ENCODE results near the gene PEX16. TPM values are rescaled to one million over a fixed set of nuclear protein-coding genes. Genes with fewer than 3 reads are reported as not detected.

Gene PEX16
- total and polyA plus RNA-seq, 5 donors from 2014 or later, result 52.6 to 64.1 (median 61.4) TPM

- peaks cover 0 to 2% (median 0%) of the 10 kb centered on the region in 7 donors for H3K9me3 Mint-ChIP-seq
- H3K4me1 Mint-ChIP-seq, result peaks cover 0 to 75% (median 38%) of the 10 kb centered on the region in 4 donors
- ATAC-seq (ENCODE audit: low read depth in 2 of 2) (no peak), DNase-seq (no peak)
- no peak overlapping the region for H3K27ac ChIP-seq (ENCODE audit: insufficient read depth, low read length, poor library complexity, severe bottlenecking)
- H3K4me1 ChIP-seq (ENCODE audit: control insufficient read depth, insufficient read depth, low read length, poor library complexity, severe bottlenecking), result peaks cover 62% of the 10 kb centered on the region
- H3K36me3 ChIP-seq (ENCODE audit: control insufficient read depth, insufficient read depth, low read length), result peaks cover 12% of the 10 kb centered on the region
- H3K4me3 Mint-ChIP-seq, result peak overlapping the region; percentile 93 to 99 (median 96)
- no peaks in the 10 kb centered on the region for H3K27me3 ChIP-seq (ENCODE audit: control insufficient read depth, insufficient read depth, low read length)
- H3K36me3 Mint-ChIP-seq, result peaks cover 3% of the 10 kb centered on the region
- H3K27me3 Mint-ChIP-seq, result peaks cover 37% of the 10 kb centered on the region
- H3K27ac Mint-ChIP-seq, result peak overlapping the region in 2 of 3 donors; percentile 32 to 93
- no peak overlapping the region for H3K4me3 ChIP-seq (ENCODE audit: low read depth, low read length)
- no peaks in the 10 kb centered on the region for H3K9me3 ChIP-seq (ENCODE audit: control insufficient read depth in 2 of 2, low read length in 2 of 2)
Measured at GRCh38 chr11:45919806-45920530, 2.3 kb upstream of the PEX16 start.

GRCh38 chr11:45918962-45919675 is 1.4 kb upstream of the PEX16 start:
- Mint-ChIP-seq H3K27ac (peak overlapping the region; percentile 93 to 100 (median 99)), H3K27me3 (peaks cover 29% of the 10 kb centered on the region), H3K9me3 (peaks cover 0 to 2% (median 0%) of the 10 kb centered on the region in 7 donors), H3K4me1 (peaks cover 0 to 70% (median 33%) of the 10 kb centered on the region in 4 donors), H3K36me3 (peaks cover under 1% of the 10 kb centered on the region), H3K4me3 (peak overlapping the region; percentile 93 to 99 (median 96))
- Histone ChIP-seq H3K36me3 (ENCODE audit: control insufficient read depth, insufficient read depth, low read length) (peaks cover 20% of the 10 kb centered on the region), H3K4me3 (ENCODE audit: low read depth, low read length) (peak overlapping the region; percentile 84), H3K9me3 (ENCODE audit: control insufficient read depth in 2 of 2, low read length in 2 of 2) (no peaks in the 10 kb centered on the region), H3K4me1 (ENCODE audit: control insufficient read depth, insufficient read depth, low read length, poor library complexity, severe bottlenecking) (peaks cover 62% of the 10 kb centered on the region), H3K27me3 (ENCODE audit: control insufficient read depth, insufficient read depth, low read length) (no peaks in the 10 kb centered on the region), H3K27ac (ENCODE audit: insufficient read depth, low read length, poor library complexity, severe bottlenecking) (peak overlapping the region; percentile 95)
- DNase-seq (peak in 1 of 3 donors; percentile 38), ATAC-seq (ENCODE audit: low read depth in 2 of 2) (no peak)

DNA sequence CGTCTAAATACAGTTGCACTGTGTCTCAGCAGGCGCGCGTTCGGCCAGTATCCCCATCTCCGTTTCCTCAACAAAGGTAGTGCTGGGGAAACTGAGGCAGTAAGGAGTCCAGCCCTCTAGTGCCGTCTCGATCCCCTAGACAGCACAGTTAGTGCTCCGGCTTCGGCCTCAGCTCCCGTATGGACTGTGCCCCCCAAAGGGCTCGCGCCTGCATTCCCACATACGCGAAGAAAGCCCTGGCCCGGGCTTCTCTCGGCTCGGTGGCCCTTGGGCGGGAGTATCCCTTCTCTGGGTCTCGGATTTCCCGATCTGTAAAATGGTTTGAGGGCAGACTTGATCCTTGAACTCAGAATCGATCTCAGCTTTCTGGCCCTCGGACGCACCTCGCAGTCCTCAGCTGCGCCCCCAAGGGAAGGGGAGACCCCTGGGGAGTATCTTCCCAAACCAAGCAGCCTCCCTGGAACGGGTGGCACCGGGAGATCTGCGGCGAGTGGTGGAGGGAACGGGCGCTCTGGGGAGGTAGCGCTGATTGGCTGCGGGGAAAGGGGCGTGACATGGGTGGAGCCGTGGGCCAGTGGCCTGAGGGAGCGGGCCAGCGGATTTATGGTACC is 759 bp upstream of the PEX16 start:
- ATAC-seq (ENCODE audit: low read depth in 2 of 2) (no peak), DNase-seq (peak; percentile 33 to 67 (median 63))
- H3K4me3 ChIP-seq (ENCODE audit: low read depth, low read length), result peak overlapping the region; percentile 84
- H3K27me3 ChIP-seq (ENCODE audit: control insufficient read depth, insufficient read depth, low read length), result no peaks in the 10 kb centered on the region
- H3K9me3 ChIP-seq (ENCODE audit: control insufficient read depth in 2 of 2, low read length in 2 of 2), result no peaks in the 10 kb centered on the region
- peaks cover 0 to 2% (median 0%) of the 10 kb centered on the region in 7 donors for H3K9me3 Mint-ChIP-seq
- H3K36me3 ChIP-seq (ENCODE audit: control insufficient read depth, insufficient read depth, low read length), result peaks cover 27% of the 10 kb centered on the region
- H3K27ac Mint-ChIP-seq, result peak overlapping the region; percentile 93 to 100 (median 99)
- no peaks in the 10 kb centered on the region for H3K36me3 Mint-ChIP-seq
- peak overlapping the region; percentile 93 to 99 (median 96) for H3K4me3 Mint-ChIP-seq
- peaks cover 26% of the 10 kb centered on the region for H3K27me3 Mint-ChIP-seq
- peak overlapping the region; percentile 95 for H3K27ac ChIP-seq (ENCODE audit: insufficient read depth, low read length, poor library complexity, severe bottlenecking)
- H3K4me1 ChIP-seq (ENCODE audit: control insufficient read depth, insufficient read depth, low read length, poor library complexity, severe bottlenecking), result peaks cover 62% of the 10 kb centered on the region
- H3K4me1 Mint-ChIP-seq, result peaks cover 0 to 66% (median 32%) of the 10 kb centered on the region in 4 donors

DNA sequence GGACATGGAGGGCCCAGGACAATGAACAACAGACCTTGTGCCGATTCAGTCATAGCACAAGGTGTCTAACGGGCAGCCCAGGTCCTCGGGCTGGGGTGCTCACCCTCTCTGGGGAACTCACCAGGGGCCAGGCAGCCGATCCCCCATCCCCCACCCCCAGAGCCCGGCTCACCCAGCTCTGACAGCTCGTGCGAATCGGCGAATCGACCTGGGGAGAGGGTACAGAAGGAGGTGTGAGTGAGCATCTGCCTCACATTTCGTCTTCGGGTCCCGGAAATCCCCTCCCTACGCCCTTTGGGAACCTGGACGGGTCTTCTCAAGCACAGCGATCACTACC is 423 bp downstream of the PEX16 start:
- Mint-ChIP-seq H3K27ac (peak overlapping the region; percentile 93 to 100 (median 99)), H3K36me3 (no peaks in the 10 kb centered on the region), H3K4me1 (peaks cover 0 to 63% (median 32%) of the 10 kb centered on the region in 4 donors), H3K9me3 (peaks cover 0 to 2% (median 0%) of the 10 kb centered on the region in 7 donors), H3K27me3 (peaks cover 22% of the 10 kb centered on the region), H3K4me3 (peak overlapping the region; percentile 93 to 99 (median 96))
- H3K4me1 ChIP-seq (ENCODE audit: control insufficient read depth, insufficient read depth, low read length, poor library complexity, severe bottlenecking), result peaks cover 50% of the 10 kb centered on the region
- H3K27me3 ChIP-seq (ENCODE audit: control insufficient read depth, insufficient read depth, low read length), result no peaks in the 10 kb centered on the region
- DNase-seq (no peak), ATAC-seq (ENCODE audit: low read depth in 2 of 2) (no peak)
- H3K36me3 ChIP-seq (ENCODE audit: control insufficient read depth, insufficient read depth, low read length), result peaks cover 37% of the 10 kb centered on the region
- H3K9me3 ChIP-seq (ENCODE audit: control insufficient read depth in 2 of 2, low read length in 2 of 2), result no peaks in the 10 kb centered on the region
- H3K4me3 ChIP-seq (ENCODE audit: low read depth, low read length), result peak overlapping the region; percentile 88
- peak overlapping the region; percentile 95 for H3K27ac ChIP-seq (ENCODE audit: insufficient read depth, low read length, poor library complexity, severe bottlenecking)

DNA sequence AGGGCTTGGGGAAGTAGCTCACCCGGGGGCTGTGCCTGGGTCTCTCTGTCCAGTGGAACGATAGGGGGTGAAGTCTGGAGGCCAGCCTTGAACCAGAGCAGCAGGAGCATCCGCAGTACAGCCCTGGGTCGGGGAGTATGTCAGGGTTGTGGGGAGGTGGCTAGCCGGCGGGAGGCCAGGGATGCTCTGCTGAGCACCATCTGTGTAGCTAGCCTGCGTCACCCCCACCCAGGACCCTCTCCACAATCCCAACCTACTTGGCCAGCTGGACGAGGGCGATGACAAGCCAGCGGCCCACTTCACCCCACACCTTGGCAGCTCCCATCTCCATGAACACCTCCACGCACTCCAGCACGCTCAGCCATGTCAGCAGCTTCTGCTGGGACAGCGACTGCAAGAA is 2.2 kb downstream of the PEX16 start:
- H3K36me3 ChIP-seq (ENCODE audit: control insufficient read depth, insufficient read depth, low read length), result peaks cover 51% of the 10 kb centered on the region
- Mint-ChIP-seq H3K27ac (peak overlapping the region in 1 of 3 donors; percentile 67), H3K36me3 (no peaks in the 10 kb centered on the region), H3K9me3 (no peaks in the 10 kb centered on the region), H3K4me1 (peaks cover 0 to 51% (median 25%) of the 10 kb centered on the region in 4 donors), H3K4me3 (peak overlapping the region; percentile 53 to 63 (median 61)), H3K27me3 (peaks cover 12% of the 10 kb centered on the region)
- no peaks in the 10 kb centered on the region for H3K27me3 ChIP-seq (ENCODE audit: control insufficient read depth, insufficient read depth, low read length)
- no peaks in the 10 kb centered on the region for H3K9me3 ChIP-seq (ENCODE audit: control insufficient read depth in 2 of 2, low read length in 2 of 2)
- DNase-seq (no peak), ATAC-seq (ENCODE audit: low read depth in 2 of 2) (no peak)
- H3K27ac ChIP-seq (ENCODE audit: insufficient read depth, low read length, poor library complexity, severe bottlenecking), result no peak overlapping the region
- no peak overlapping the region for H3K4me3 ChIP-seq (ENCODE audit: low read depth, low read length)
- H3K4me1 ChIP-seq (ENCODE audit: control insufficient read depth, insufficient read depth, low read length, poor library complexity, severe bottlenecking), result peaks cover 44% of the 10 kb centered on the region

GRCh38 chr11:45913942-45914635 is 3.6 kb downstream of the PEX16 start:
- DNase-seq (no peak), ATAC-seq (ENCODE audit: low read depth in 2 of 2) (no peak)
- H3K4me3 Mint-ChIP-seq, result peak overlapping the region in 3 of 4 donors; percentile 29 to 63 (median 38)
- H3K36me3 ChIP-seq (ENCODE audit: control insufficient read depth, insufficient read depth, low read length), result peaks cover 62% of the 10 kb centered on the region
- peaks cover 5% of the 10 kb centered on the region for H3K27me3 Mint-ChIP-seq
- no peaks in the 10 kb centered on the region for H3K9me3 ChIP-seq (ENCODE audit: control insufficient read depth in 2 of 2, low read length in 2 of 2)
- no peaks in the 10 kb centered on the region for H3K36me3 Mint-ChIP-seq
- H3K27ac ChIP-seq (ENCODE audit: insufficient read depth, low read length, poor library complexity, severe bottlenecking), result no peak overlapping the region
- peaks cover 0 to 39% (median 18%) of the 10 kb centered on the region in 4 donors for H3K4me1 Mint-ChIP-seq
- H3K9me3 Mint-ChIP-seq, result no peaks in the 10 kb centered on the region
- H3K27ac Mint-ChIP-seq, result peak overlapping the region in 1 of 3 donors; percentile 25
- no peak overlapping the region for H3K4me3 ChIP-seq (ENCODE audit: low read depth, low read length)
- H3K4me1 ChIP-seq (ENCODE audit: control insufficient read depth, insufficient read depth, low read length, poor library complexity, severe bottlenecking), result peaks cover 32% of the 10 kb centered on the region
- H3K27me3 ChIP-seq (ENCODE audit: control insufficient read depth, insufficient read depth, low read length), result no peaks in the 10 kb centered on the region

DNA sequence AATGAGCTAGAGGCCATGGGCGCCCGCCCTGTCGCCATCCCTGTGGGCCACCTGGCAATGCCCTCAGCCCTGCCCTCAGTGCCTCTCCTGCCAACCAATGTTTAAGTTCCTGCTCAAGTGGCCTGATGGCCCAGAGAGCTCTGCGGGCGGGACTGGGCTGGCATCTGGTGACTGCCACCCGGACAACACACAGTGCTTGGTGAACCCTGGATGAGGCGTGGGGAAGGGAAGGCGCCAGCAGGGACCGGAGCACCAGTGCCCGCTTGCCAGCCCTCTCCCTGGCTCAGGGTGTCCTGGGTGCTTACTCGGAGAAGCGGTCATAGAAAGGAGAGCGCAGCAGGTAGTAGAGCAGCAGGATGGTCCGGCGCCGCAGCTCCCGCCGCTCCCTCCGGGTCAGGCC is 4.2 kb downstream of the PEX16 start:
- H3K27me3 Mint-ChIP-seq, result peaks cover 5% of the 10 kb centered on the region
- peaks cover 62% of the 10 kb centered on the region for H3K36me3 ChIP-seq (ENCODE audit: control insufficient read depth, insufficient read depth, low read length)
- peak overlapping the region in 1 of 4 donors; percentile 17 for H3K4me3 Mint-ChIP-seq
- DNase-seq (no peak), ATAC-seq (ENCODE audit: low read depth in 2 of 2) (no peak)
- H3K27me3 ChIP-seq (ENCODE audit: control insufficient read depth, insufficient read depth, low read length), result no peaks in the 10 kb centered on the region
- H3K4me1 Mint-ChIP-seq, result peaks cover 0 to 34% (median 17%) of the 10 kb centered on the region in 4 donors
- H3K9me3 ChIP-seq (ENCODE audit: control insufficient read depth in 2 of 2, low read length in 2 of 2), result no peaks in the 10 kb centered on the region
- no peaks in the 10 kb centered on the region for H3K9me3 Mint-ChIP-seq
- H3K4me3 ChIP-seq (ENCODE audit: low read depth, low read length), result no peak overlapping the region
- H3K36me3 Mint-ChIP-seq, result no peaks in the 10 kb centered on the region
- peaks cover 26% of the 10 kb centered on the region for H3K4me1 ChIP-seq (ENCODE audit: control insufficient read depth, insufficient read depth, low read length, poor library complexity, severe bottlenecking)
- no peak overlapping the region for H3K27ac ChIP-seq (ENCODE audit: insufficient read depth, low read length, poor library complexity, severe bottlenecking)
- H3K27ac Mint-ChIP-seq, result no peak overlapping the region

All from CD4-positive, CD25-positive, alpha-beta regulatory T cell (primary cell).